GM19099 (cell line): Measurements from ENCODE around the gene TSPY8.
"Not testable (repeated sequence)": the region's sequence is repeated elsewhere in the genome, so short reads cannot be mapped to it uniquely, and the experiment has no call there.

Experiments
- POLR2A ChIP-seq: IDR thresholded peaks from 3 replicates; pipeline ENCODE4 v1.6.1; 2011; ENCODE audit warnings: low read depth; ENCODE audit not compliant: insufficient read length; ENCODE audit errors: extremely low read depth

Gene TSPY8

GRCh38 chrY:9357497-9357896 is at the start of gene TSPY8:
Gene TSPY8, plus strand, starts transcription at chrY:9357797. Its CDS starts 46 bp downstream, at chrY:9357843.
- not testable (repeated sequence) for TF ChIP-seq POLR2A

GRCh38 chrY:9320996-9321395 is 36.6 kb upstream of the TSPY8 start:
- no peak for TF ChIP-seq POLR2A

GRCh38 chrY:9337164-9337563 is 20.4 kb upstream of the TSPY8 start, which contains the start of gene TSPY4:
Gene TSPY4, plus strand, starts transcription at chrY:9337464. Its CDS starts 46 bp downstream, at chrY:9337510.
- not testable (repeated sequence) for TF ChIP-seq POLR2A

GRCh38 chrY:9398121-9398520 is 40.5 kb downstream of the TSPY8 start, which contains the start of gene TSPY3:
Gene TSPY3, plus strand, starts transcription at chrY:9398421. Its CDS starts 46 bp downstream, at chrY:9398467.
- TF ChIP-seq POLR2A, result not testable (repeated sequence)
